ENCODE data around the gene PTPRT. TPM values are rescaled to one million over a fixed set of nuclear protein-coding genes. Genes with fewer than 3 reads are reported as not detected.

The PTPRT gene
- total and polyA plus RNA-seq, 2 of the 4 experiments (the other 2 are of a cell fraction): not detected

- WGBS, 2 experiments (ENCODE audit: extremely low coverage in 2 of 2, insufficient read length in 1 of 2): no CpG with 5 or more reads among the region's 3 CpGs
- Histone ChIP-seq H3K18ac (ENCODE audit: low read depth, low read length) (no peak overlapping the region), H3K4me2 (ENCODE audit: low read depth, low read length) (no peak overlapping the region), H3K4ac (ENCODE audit: low read depth, low read length) (no peak overlapping the region), H2AK9ac (replicated peaks; ENCODE audit: low read depth, low read length, poor library complexity) (no peak overlapping the region), H3K23ac (ENCODE audit: low read depth, low read length) (no peak overlapping the region), H3K56ac (ENCODE audit: extremely low read depth, insufficient read depth, low read length) (no peak overlapping the region), H2BK20ac (ENCODE audit: low read depth, low read length) (no peak overlapping the region), H2AK5ac (ENCODE audit: low read depth, low read length) (no peak overlapping the region), H4K8ac (ENCODE audit: low read depth in 2 of 2, low read length in 2 of 2) (no peak overlapping the region), H2BK120ac (ENCODE audit: low read depth, low read length) (no peak overlapping the region), H3K79me1 (ENCODE audit: low read depth in 1 of 2, low read length in 2 of 2) (no peaks in the 10 kb centered on the region), H4K5ac (ENCODE audit: low read depth, low read length) (no peak overlapping the region), H3K9me3 (ENCODE audit: control insufficient read depth, insufficient read depth, low read length) (peaks cover 18% of the 10 kb centered on the region), H3K14ac (replicated peaks; ENCODE audit: low read depth, low read length) (no peak overlapping the region), H3K27me3 (ENCODE audit: control insufficient read depth, insufficient read depth, low read length) (no peaks in the 10 kb centered on the region), H3K4me3 (ENCODE audit: insufficient read depth, low read depth, low read length) (no peak overlapping the region), H3K9me1 (ENCODE audit: insufficient read depth, low read length) (no peaks in the 10 kb centered on the region), H2BK15ac (ENCODE audit: low read depth, low read length) (no peak overlapping the region), H3K36me3 (ENCODE audit: control insufficient read depth, insufficient read depth, low read length) (no peaks in the 10 kb centered on the region), H3K4me1 (ENCODE audit: control insufficient read depth, insufficient read depth, low read length) (no peaks in the 10 kb centered on the region), H2AFZ (replicated peaks; ENCODE audit: low read length, poor library complexity) (no peak overlapping the region), H2BK5ac (ENCODE audit: low read depth, low read length, poor library complexity, severe bottlenecking) (no peak overlapping the region), H4K91ac (ENCODE audit: insufficient read depth, low read depth, low read length) (no peak overlapping the region), H3K27ac (ENCODE audit: insufficient read depth, low read length) (no peak overlapping the region), H4K20me1 (ENCODE audit: insufficient read depth, low read length) (no peaks in the 10 kb centered on the region), H3K9ac (ENCODE audit: low read depth, low read length) (no peak overlapping the region)
- POLR2A ChIA-PET (ENCODE audit: unreplicated experiment): no interaction called here
- dilution Hi-C loops (cut with HindIII; ENCODE audit: low sequenced_read_pairs, unreplicated experiment) (no loop called here), in situ Hi-C loops (cut with MboI; ENCODE audit: low sequenced_read_pairs) (no loop called here), intact Hi-C loops (cut with micrococcal nuclease) (no loop called here)
- no peak for TF ChIP-seq CEBPB (IDR thresholded peaks at IDR 0.05; ENCODE audit: low read depth, low read length)
- TF ChIP-seq CTCF (conservative IDR thresholded peaks at IDR 0.05; ENCODE audit: low read depth, low read length): no peak
- no peak for TF ChIP-seq POLR2A (IDR thresholded peaks at IDR 0.05; ENCODE audit: low read depth, low read length)
- TF ChIP-seq MAFK (IDR thresholded peaks at IDR 0.05; ENCODE audit: low read depth, low read length): no peak
- TF ChIP-seq FOS (IDR thresholded peaks at IDR 0.05; ENCODE audit: low read depth, low read length): no peak
- TF ChIP-seq ELK1 (IDR thresholded peaks at IDR 0.05; ENCODE audit: borderline replicate concordance, low read depth, low read length): no peak
- TF ChIP-seq SMC3 (IDR thresholded peaks at IDR 0.05; ENCODE audit: low read depth, low read length): no peak
- no peak for TF ChIP-seq BHLHE40 (IDR thresholded peaks at IDR 0.05; ENCODE audit: low read depth, low read length)
- TF ChIP-seq RAD21 (IDR thresholded peaks at IDR 0.05; ENCODE audit: low read length): no peak
- TF ChIP-seq NFE2L2 (IDR thresholded peaks at IDR 0.05; ENCODE audit: low read depth, low read length): no peak
- TF ChIP-seq RFX5 (IDR thresholded peaks at IDR 0.05; ENCODE audit: low read depth, low read length): no peak
- no peak for TF ChIP-seq RCOR1 (IDR thresholded peaks at IDR 0.05; ENCODE audit: insufficient replicate concordance, low read length)
- TF ChIP-seq MAZ (IDR thresholded peaks at IDR 0.05; ENCODE audit: borderline replicate concordance, low read depth, low read length): no peak
- BruUV-seq (replicated peaks): no TSS peak
- DNase-seq (no peak), ATAC-seq (ENCODE audit: low read depth) (no peak)
- CTCF ChIA-PET: no interaction called here
These were observed 316.4 kb downstream of the PTPRT start for GRCh38 chr20:42873259-42873658.

Data from IMR-90 (cell line).